GM08714 (cell line): Measurements from ENCODE around the gene FLOT2.
A peak's percentile ranks its signal among the peaks of the same experiment; 100 is the strongest.
"Not testable (repeated sequence)": the region's sequence is repeated elsewhere in the genome, so short reads cannot be mapped to it uniquely, and the experiment has no call there.

Source experiments
- H3K4me3 ChIP-seq: fragments of 200-500 bp; sonication (Bioruptor generic); 2 replicates; pipeline ENCODE4 v1.5.1; 2014; ENCODE audit warnings: mild to moderate bottlenecking, low read length, inconsistent platforms
- ZNF274 ChIP-seq: IDR thresholded peaks from 2 replicates; pipeline ENCODE4 v1.6.1; 2012; ENCODE audit warnings: mild to moderate bottlenecking, low read depth, low read length

FLOT2 gene

DNA sequence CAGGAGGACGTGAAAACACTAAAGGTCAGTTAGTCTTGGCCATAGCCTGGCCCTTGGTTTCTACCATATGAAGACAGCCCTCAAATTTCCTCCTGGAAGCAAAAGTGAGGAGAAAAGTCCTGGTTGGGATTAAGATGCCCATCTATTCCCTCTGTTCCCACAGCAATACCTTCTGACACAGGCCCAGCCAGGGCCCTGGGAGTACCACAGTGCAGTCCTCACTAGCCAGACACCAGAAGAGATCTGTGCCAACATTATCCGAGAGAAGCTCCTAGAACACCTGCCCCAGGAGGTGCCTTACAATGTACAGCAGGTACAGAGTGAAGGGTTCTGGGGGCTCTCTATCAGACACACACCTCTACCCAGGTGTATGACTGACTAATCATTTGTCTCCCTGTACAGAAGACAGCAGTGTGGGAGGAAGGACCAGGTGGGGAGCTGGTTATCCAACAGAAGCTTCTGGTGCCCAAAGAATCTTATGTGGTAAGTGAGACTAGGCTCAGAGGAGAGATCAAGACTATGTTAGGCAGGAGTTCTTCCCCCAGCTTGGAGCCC is 38.7 kb downstream of the FLOT2 start:
- no peak overlapping the region for H3K4me3 ChIP-seq
- TF ChIP-seq ZNF274, result no peak

DNA sequence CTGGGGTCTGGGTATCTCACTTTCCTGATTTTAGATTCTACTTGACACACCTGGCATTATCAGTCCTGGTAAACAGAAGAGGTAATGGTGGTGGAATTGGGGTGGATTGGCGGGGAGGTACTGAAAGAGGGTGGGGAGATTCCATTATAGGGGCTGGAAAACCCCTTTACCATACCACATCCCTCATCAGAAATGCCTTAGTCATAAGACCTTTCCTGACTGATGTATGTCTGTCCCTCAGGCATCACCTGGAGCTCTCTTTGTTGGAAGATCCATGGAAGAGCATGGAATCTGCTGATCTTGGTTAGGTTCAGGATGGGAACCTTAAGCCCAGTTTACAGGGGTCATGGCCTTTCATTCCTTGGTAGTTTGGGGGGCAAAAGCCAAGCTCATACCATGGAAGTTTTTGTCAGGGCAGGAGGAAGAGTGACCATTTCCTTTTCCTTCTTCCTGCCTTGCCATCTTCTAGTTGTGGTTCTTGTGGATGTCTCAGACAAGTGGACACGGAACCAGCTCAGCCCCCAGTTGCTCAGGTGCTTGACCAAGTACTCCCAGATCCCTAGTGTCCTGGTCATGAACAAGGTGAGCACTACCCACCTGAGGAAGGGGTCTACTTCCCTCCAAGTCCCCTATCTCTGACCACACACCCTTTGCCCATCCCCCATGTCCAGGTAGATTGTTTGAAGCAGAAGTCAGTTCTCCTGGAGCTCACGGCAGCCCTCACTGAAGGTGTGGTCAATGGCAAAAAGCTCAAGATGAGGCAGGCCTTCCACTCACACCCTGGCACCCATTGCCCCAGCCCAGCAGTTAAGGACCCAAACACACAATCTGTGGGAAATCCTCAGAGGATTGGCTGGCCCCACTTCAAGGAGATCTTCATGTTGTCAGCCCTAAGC is 39.4 kb downstream of the FLOT2 start:
- H3K4me3 ChIP-seq, result no peak overlapping the region
- TF ChIP-seq ZNF274, result no peak

DNA sequence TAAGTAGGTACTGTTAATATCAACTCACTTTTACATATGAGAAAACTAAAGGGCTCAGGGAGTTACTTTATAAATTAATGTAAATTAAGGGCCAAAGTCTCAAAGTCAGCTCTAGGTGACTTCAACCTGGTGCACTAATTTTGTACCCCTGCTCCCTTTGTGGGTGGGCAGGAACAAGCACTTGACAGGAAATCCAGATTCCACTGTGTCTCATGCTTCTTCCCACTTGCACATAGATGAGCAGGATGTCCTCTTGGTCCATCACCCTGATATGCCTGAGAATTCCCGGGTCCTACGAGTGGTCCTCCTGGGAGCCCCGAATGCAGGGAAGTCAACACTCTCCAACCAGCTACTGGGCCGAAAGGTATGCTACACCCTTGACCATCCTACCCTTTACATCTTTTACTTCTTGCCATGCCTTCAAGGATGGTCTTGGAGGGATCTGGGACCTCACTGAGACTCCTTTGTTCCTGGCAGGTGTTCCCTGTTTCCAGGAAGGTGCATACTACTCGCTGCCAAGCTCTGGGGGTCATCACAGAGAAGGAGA is 41.4 kb downstream of the FLOT2 start:
- H3K4me3 ChIP-seq, result no peak overlapping the region
- no peak for TF ChIP-seq ZNF274

DNA sequence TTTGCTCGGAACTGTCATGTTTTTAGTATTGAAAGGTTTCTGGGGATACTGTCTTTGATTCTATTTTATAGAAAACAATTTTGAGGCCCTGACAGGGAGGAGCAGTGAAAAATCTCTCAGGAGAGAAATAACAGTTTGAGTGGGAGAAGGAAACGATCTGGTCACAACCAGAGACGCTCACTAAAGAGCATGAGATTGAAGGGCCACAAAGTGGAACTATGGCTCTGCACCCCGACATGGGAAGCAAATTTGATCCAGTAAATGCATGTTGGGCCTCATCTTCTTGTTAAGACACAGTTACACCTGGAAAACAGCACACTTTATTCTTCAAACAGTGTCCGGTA is 42.2 kb downstream of the FLOT2 start:
- TF ChIP-seq ZNF274, result no peak
- H3K4me3 ChIP-seq, result peak overlapping the region; percentile 83

DNA sequence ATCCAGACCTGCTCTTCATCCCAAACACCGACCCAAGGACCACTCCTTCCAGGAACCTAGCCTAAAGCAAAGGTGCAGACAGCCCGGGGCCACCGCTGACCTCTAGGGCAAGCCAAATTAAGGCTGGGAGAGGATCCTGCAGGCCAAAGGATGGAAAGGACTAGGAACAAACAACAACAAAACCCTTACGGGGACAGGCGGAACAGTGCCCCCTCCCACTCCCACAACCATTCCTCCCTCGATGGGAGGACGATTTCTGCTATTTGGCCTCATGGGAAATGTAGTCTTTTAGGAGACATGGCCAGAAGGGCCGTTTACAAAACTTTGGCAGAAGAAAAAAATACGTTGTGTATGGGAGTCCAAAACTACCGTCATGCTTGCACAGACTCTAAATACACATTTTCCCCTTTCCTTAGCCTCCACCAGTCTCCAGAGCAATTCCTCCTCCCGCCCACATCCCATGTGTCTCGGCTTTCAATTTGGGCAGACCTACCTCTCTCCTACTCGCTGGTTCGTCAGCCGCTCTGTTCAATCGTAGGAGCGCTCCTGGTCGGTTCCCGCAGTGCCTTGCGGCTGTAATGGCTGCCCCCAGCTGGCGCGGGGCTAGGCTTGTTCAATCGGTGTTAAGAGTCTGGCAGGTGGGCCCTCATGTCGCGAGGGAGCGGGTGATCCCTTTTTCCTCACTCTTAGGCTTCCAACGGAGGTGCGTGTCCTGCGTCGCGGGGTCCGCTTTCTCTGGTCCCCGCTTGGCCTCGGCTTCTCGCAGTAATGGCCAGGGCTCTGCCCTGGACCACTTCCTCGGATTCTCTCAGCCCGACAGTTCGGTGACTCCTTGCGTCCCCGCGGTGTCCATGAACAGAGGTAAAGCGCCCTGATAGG is 42.8 kb downstream of the FLOT2 start, which contains the start of gene ERAL1:
ERAL1 (plus strand) TSS at position 560 of the 879 bp plus-strand sequence; CDS start at position 579, 19 bp downstream.
- peak within 1 kb of the TSS; percentile 83 for H3K4me3 ChIP-seq
- TF ChIP-seq ZNF274, result no peak

DNA sequence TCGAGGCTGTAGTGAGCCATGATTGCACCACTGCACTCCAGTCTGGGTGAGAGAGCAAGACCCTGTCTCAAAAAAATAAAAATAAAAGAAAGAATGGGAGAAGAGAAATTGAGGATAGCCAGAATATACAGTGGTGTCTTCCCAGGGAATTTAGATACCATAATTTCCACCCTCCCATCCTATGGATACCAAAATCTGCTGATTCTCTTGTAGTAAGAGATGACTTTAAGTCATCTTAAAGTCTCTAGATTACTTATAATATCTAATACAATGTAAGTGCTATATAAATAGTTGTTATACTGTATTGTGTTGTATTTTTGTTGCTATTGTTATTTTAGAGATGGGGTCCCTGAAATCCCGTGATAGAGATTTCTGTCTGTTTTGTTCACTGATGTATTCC is 44.2 kb downstream of the FLOT2 start:
- no peak overlapping the region for H3K4me3 ChIP-seq
- TF ChIP-seq ZNF274, result no peak

DNA sequence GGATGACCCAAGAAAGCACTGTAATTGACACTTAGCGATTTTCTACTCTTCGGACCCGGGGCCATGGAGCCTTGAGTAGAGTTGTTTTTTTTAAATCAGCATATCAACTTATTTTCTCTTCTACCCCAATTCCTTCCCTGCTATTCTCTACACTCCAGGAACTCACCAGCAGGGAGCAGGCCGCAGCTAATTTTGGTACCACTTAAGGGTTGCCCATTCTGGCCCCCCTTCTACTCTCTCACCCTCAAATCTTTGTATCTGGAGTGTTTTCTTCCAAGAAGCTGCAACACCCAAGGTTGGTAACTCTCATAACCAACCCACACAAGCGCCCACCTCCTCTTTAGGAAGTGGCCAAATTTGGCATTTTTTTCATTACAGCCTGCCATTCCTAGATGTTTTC is 48.3 kb downstream of the FLOT2 start:
- no peak overlapping the region for H3K4me3 ChIP-seq
- no peak for TF ChIP-seq ZNF274

DNA sequence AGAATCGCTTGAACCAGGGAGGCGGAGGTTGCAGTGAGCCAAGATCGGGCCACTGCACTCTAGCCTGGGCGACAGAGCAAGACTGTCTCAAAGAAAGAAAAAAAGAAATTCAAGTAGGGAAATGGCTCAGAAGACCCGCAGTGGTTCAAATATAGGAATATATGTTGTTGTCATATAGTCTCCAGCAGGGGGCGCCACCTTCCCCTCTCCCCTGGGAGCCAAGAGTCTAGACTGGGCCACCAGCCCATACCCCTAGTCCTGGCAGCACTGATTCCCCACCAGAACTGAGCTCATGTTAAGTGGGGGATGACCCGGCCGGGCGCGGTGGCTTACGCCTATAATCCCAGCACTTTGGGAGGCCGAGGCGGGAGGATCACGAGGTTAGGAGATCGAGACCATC is 48.9 kb downstream of the FLOT2 start:
- not testable (repeated sequence) for H3K4me3 ChIP-seq

DNA sequence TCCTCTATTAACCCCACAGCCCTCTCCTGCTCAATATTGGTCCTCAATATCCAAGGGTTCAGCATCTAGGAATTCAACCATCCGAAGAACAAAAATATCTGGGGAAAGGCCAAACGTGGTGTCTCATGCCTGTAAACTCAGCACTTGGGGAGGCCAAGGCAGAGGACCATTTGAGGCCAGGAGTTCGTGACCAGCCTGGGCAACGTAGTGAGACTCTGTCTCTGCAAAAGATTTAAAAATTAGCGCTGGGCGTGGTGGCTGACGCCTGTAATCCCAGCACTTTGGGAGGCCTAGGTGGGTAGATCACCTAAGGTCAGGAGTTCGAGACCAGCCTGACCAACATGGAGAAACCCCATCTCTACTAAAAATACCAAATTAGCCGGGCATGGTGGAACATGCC is 50.8 kb downstream of the FLOT2 start:
- H3K4me3 ChIP-seq, result not testable (repeated sequence)

DNA sequence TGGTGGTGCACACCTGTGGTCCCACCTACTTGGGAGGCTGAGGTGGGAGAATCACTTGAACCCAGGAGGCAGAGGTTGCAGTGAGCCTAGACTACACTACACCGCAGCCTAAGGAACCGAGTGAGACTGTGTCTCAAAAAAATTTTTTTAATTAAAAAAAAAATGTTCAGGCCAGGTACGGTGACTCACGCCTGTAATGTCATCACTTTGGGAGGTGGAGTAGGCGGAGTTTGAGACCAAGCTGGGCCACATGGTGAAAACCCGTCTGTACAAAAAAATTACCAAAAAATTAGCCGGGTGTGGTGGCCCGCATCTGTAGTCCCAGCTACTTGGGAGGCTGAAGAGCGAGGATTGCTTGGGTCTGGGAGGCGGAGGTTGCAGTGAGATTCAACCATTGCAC is 51.3 kb downstream of the FLOT2 start:
- TF ChIP-seq ZNF274, result no peak
- no peak overlapping the region for H3K4me3 ChIP-seq

DNA sequence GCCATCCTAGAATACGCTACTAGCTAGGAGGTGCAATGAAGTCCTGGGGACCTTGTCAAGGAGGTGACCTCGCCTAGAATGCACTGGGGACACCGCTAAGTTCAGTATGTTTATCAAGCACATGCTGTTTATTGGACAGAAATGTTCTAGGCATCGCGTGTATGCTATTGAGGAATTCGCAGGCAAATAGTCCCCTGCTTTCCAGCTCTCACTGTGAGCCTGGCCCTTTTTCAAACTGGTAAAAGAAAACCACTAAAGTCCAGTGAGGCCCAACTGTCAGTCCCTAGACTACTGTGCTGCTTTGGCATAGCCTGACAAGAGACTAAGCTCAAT is 53.8 kb downstream of the FLOT2 start:
- no peak for TF ChIP-seq ZNF274
- H3K4me3 ChIP-seq, result no peak overlapping the region

DNA sequence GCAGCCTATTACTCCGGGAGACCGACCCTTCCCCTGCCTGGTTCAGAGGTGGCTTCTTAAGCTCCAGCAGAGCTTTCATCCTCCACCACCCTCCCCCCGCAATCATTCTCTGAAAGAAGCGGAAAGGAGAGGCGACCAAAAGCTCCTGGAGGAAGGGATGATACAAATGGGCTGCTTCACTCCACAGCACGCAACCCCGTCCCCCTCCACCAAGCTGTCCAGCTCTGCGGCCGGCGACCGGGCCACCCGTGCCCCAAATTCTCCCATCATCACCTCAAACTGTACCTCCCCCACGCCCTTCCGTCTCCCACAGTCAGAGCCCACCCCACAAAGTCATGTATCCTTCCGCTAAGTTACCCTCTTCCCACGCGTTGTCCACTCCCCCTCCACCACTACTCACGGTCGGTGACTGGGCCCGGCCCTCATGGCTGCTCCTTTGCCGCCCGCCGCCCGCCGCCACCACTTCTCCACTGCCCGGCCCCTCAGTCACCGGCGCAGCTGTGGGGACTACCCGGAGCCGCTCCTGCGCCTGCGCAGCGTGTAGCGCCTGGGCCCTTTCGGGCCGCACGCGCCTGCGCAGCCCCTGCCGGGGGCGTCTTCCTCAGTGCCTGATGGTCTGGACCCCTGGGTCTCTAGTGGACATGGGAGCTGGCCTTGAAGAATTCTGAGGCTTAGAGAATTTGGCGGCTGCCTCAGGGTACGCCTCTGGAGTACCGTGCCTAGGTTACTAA is 55.1 kb downstream of the FLOT2 start, which contains the start of gene FAM222B:
FAM222B (minus strand) TSS at position 509 of the 731 bp plus-strand sequence. CDS start 76,123 bp downstream, outside the sequence.
- peak within 1 kb of the TSS; percentile 81 for H3K4me3 ChIP-seq
- TF ChIP-seq ZNF274, result no peak

DNA sequence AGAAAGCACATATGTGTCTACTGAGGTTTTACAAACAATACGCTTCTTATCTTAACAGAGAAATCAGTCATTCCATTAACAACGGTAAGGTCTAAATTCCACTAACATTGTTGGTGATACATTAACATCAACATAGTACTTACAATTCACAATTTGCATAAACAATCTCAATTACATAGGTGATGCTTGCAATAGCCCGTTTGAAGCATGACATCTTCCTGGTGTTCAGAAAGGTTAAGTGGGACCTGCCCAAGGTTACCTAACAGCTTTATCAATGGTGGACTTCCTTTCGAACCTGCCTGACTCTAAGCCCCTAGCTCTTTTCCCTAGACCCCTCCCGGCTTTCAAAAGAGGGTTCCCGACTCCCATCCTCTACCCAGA is 55.6 kb downstream of the FLOT2 start:
- peak overlapping the region; percentile 81 for H3K4me3 ChIP-seq
- TF ChIP-seq ZNF274, result no peak

DNA sequence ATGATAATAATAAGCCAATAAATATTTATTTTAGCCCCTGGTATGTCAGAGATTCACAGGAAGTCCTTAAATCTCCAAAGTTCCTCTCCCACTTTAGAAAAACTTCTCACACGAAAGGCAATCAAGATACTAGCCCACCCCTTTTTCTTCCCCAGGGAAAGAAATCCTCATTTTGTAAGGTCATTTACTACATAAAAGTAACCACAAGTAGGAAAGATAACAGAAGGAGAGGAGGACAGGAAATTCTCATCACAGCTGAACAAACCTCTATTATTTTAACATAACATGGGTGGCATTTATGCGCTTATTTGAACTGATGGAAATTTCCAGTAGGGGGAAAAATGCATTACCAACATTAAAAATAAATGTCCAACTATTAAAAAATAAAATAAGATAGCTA is 58.3 kb downstream of the FLOT2 start:
- no peak overlapping the region for H3K4me3 ChIP-seq
- no peak for TF ChIP-seq ZNF274

DNA sequence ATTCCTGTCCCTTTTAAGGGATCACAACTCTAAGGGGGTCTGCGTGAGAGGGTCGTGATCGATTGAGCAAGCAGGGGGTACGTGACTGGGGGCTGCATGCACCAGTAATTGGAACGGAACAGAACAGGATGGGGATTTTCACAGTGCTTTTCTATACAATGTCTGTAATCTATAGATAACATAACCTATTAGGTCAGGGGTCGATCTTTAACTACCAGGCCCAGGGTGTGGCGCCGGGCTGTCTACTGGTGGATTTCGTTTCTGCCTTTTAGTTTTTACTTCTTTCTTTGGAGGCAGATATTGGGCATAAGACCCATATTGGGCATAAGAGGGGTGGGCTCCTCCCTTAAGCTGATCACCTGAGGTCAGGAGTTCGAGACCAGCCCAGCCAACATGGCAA is 61.0 kb downstream of the FLOT2 start:
- H3K4me3 ChIP-seq, result not testable (repeated sequence)
